Measurements from ENCODE around the gene PTPRG.

DNA sequence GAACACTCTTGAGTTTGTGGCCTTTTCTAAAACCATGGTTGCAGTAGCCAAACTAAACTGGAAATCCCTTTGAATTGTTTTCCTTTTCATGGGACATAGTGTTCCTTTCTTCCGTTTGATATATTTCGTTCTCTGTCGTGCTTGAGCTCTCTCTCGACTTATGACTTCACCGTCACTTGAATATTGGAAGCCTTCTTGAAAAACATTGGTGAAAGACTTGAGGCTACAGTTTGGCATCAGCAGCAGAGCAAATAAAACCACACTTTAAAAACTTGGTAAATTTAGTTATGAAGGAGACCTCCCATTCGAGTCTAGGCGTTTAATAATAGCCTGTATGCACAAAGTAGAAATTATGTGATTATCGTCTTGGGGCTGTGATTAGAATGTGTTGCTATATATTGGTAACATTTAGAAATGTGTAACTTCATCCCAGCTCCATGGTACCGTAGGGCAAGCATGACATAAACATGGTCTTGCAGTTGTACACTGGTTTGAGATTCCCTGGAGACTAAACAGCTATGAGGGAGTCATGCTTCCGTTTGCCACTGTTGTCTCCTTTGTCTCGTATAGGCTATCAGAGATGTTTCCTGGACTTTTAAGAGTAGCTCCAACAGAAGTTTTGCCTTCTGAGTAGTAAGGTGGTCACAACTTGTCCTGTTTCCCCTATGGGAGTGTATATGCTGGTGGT is 122.3 kb downstream of the PTPRG start:
- TF ChIP-seq POLR2A (IDR thresholded peaks at IDR 0.05): no peak
- TF ChIP-seq, protein P1, sequence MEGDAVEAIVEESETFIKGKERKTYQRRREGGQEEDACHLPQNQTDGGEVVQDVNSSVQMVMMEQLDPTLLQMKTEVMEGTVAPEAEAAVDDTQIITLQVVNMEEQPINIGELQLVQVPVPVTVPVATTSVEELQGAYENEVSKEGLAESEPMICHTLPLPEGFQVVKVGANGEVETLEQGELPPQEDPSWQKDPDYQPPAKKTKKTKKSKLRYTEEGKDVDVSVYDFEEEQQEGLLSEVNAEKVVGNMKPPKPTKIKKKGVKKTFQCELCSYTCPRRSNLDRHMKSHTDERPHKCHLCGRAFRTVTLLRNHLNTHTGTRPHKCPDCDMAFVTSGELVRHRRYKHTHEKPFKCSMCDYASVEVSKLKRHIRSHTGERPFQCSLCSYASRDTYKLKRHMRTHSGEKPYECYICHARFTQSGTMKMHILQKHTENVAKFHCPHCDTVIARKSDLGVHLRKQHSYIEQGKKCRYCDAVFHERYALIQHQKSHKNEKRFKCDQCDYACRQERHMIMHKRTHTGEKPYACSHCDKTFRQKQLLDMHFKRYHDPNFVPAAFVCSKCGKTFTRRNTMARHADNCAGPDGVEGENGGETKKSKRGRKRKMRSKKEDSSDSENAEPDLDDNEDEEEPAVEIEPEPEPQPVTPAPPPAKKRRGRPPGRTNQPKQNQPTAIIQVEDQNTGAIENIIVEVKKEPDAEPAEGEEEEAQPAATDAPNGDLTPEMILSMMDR (IDR thresholded peaks at IDR 0.05): no peak
